Peyer's patch (tissue), 4 donors: Measurements from ENCODE around the gene RBMS1. TPM values are rescaled to one million over a fixed set of nuclear protein-coding genes. Genes with fewer than 3 reads are reported as not detected.

Experiments
- DNase-seq, 3 donors: peaks; one replicate each; pipeline ENCODE4 v3.0.0-alpha.2; 2017 to 2019
- H3K27ac ChIP-seq, 4 donors: fragments of 200-600 bp; sonication (generic); one replicate each; pipeline ENCODE4 v1.5.1; 2016 to 2019
- H3K27me3 ChIP-seq, 2 donors: fragments of 200-600 bp; sonication (generic); one replicate each; pipeline ENCODE4 v1.5.1; 2019
- H3K36me3 ChIP-seq, 3 donors: fragments of 200-600 bp; sonication (generic); one replicate each; pipeline ENCODE4 v1.5.1; 2016 to 2019
- H3K4me1 ChIP-seq, 4 donors: fragments of 200-600 bp; sonication (generic); one replicate each; pipeline ENCODE4 v1.5.1; 2016 to 2019
- H3K4me3 ChIP-seq, 4 donors: fragments of 200-600 bp; sonication (generic); 1 replicate in 3 of 4; 2 replicates in 1 of 4; pipeline ENCODE4 v1.5.1; 2016 to 2019; ENCODE audit warnings: mild to moderate bottlenecking in 1 of 4
- H3K9me3 ChIP-seq, 4 donors: fragments of 200-600 bp; sonication (generic); one replicate each; pipeline ENCODE4 v1.5.1; 2016 to 2019; ENCODE audit warnings: mild to moderate bottlenecking in 1 of 4
- CTCF ChIP-seq, 6 experiments: fragments of 450-650 bp in 4 of 6; fragments of 200-600 bp in 2 of 6; sonication (generic) in 1 of 6; IDR thresholded peaks; one replicate each; pipeline ENCODE4 v1.5.1; 2017 to 2019; ENCODE audit warnings: antibody characterized with exemption in 6 of 6, mild to moderate bottlenecking in 3 of 6, moderate library complexity in 1 of 6
- POLR2A ChIP-seq, 2 donors: fragments of 450-650 bp; IDR thresholded peaks; one replicate each; pipeline ENCODE4 v1.5.1; 2017; ENCODE audit warnings: antibody characterized with exemption in 2 of 2, mild to moderate bottlenecking in 2 of 2, moderate library complexity in 2 of 2
- total RNA-seq, 4 donors: library from RNA; depleted of rRNA; stranded (reverse); fragments of >200 nt; gene quantifications; one replicate each; pipeline ENCODE4 v1.1.0, GENCODE V29; 2016

The RBMS1 gene
- total RNA-seq, 4 donors from 2014 or later, result 10.5 to 41.3 (median 18.5) TPM

GRCh38 chr2:160463245-160463644 is 30.4 kb downstream of the RBMS1 start:
- DNase-seq, result no peak
- Histone ChIP-seq H3K9me3 (no peaks in the 10 kb centered on the region), H3K36me3 (no peaks in the 10 kb centered on the region), H3K27ac (no peak overlapping the region), H3K4me3 (no peak overlapping the region), H3K27me3 (no peaks in the 10 kb centered on the region), H3K4me1 (no peaks in the 10 kb centered on the region)
- TF ChIP-seq POLR2A (IDR thresholded peaks at IDR 0.05) (no peak), CTCF (IDR thresholded peaks at IDR 0.05) (no peak)

DNA sequence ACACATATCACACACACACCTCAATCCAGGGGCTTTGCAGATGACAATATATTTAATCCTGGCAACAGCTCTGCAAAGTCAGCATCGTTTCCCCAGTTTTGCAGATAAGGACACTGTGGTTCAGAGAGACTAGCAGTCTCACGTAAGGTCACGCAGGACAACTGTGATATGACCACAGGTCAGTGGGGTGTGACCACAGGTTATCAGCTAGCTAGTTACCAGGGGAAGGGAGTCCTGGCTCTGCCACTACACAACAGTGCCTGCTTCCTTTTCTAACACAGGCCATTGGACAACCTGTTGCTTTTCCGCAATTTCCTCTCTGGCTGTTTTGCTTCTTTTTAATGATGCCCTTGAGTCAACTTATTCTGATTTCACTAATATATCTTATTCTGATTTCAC is 33.3 kb downstream of the RBMS1 start:
- Histone ChIP-seq H3K36me3 (no peaks in the 10 kb centered on the region), H3K4me3 (no peak overlapping the region), H3K9me3 (no peaks in the 10 kb centered on the region), H3K4me1 (peaks cover 0 to 4% (median 0%) of the 10 kb centered on the region in 4 donors), H3K27me3 (no peaks in the 10 kb centered on the region), H3K27ac (no peak overlapping the region)
- no peak for TF ChIP-seq CTCF (IDR thresholded peaks at IDR 0.05)
- TF ChIP-seq POLR2A (IDR thresholded peaks at IDR 0.05), result no peak
- no peak for DNase-seq

DNA sequence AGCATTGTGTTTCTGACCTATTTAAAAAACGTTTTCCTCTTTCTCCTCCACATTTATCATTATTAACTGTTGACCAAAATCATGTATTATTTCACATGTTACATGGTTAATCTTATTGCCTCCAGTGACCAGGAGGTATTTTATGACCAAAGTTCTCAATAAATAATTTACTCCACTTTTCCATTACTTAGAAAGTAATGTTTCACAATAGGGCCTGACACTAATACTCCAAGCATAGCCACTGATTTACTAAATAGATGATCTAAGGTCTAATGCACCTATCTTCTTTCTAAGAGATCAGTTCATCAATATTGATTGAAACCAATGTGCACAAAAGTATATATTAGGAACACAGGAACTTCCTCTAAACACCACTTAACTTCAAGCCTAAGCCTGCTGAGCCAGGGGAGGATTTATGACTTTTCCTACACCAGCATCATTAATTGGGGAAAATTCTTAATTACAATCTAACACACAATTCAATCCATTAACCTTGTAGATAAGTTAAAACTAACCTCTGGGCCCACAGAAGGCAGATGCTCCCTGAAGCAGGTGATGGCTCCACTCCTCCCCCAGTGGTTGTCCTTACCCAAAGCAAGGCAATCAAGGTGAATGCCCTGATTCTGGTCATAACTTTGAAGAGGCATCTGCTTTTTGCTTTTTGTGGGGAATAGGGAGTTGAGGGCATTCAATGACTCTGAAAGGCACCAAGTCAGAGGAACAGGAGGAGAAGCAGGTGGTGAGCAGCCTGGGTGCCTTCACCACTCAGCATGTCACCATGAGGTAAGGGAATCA is 33.9 kb downstream of the RBMS1 start:
- Histone ChIP-seq H3K36me3 (no peaks in the 10 kb centered on the region), H3K4me3 (no peak overlapping the region), H3K27ac (no peak overlapping the region), H3K4me1 (peaks cover 0 to 4% (median 0%) of the 10 kb centered on the region in 4 donors), H3K9me3 (no peaks in the 10 kb centered on the region), H3K27me3 (no peaks in the 10 kb centered on the region)
- DNase-seq, result no peak
- TF ChIP-seq CTCF (IDR thresholded peaks at IDR 0.05), result no peak
- no peak for TF ChIP-seq POLR2A (IDR thresholded peaks at IDR 0.05)

DNA sequence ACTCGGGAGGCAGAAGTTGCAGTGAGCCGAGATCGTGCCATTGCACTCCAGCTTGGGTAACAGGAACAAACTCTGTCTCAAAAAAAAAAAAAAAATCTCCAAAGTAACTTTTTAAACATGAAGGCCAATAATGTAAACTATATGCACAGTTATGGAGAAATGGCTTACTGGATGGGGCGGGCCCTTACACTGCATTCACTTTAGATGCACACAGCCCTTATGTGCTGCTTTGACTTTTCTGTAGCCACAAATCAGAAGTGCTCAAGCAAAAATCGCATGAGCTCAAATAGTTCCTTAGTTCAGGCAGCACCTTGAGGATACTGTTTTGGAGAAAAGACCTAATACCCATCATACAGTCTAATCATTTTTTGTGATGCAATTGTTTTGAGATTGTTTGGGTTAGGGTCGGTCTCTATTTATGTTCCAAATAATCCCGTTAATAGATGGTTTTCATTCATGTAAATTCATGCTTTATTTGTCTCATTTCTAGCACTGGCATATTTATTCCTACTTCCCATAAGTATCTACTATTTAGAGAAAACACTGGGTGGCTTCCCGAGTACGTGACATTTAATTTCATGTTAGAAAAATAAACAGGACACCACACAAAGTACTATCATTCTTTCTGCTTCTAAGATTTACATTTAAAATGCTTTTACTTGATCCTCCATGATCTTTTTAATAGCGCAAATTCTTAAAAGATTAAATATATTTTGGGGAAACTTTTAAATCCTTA is 34.7 kb downstream of the RBMS1 start:
- Histone ChIP-seq H3K9me3 (no peaks in the 10 kb centered on the region), H3K27ac (peak overlapping the region in 1 of 4 donors; percentile 53), H3K27me3 (no peaks in the 10 kb centered on the region), H3K4me1 (peaks cover 0 to 4% (median 0%) of the 10 kb centered on the region in 4 donors), H3K4me3 (no peak overlapping the region), H3K36me3 (no peaks in the 10 kb centered on the region)
- DNase-seq, result no peak
- TF ChIP-seq POLR2A (IDR thresholded peaks at IDR 0.05) (no peak), CTCF (IDR thresholded peaks at IDR 0.05) (no peak)

GRCh38 chr2:160457588-160457987 is 36.0 kb downstream of the RBMS1 start:
- H3K27ac ChIP-seq, result no peak overlapping the region
- DNase-seq, result no peak
- peaks cover 0 to 4% (median 0%) of the 10 kb centered on the region in 4 donors for H3K4me1 ChIP-seq

More at GRCh38 chr2:160457588-160457987, 36.0 kb downstream of the RBMS1 start:
- H3K4me3 ChIP-seq, result no peak overlapping the region
- H3K36me3 ChIP-seq, result no peaks in the 10 kb centered on the region
- no peaks in the 10 kb centered on the region for H3K27me3 ChIP-seq
- no peaks in the 10 kb centered on the region for H3K9me3 ChIP-seq
- no peak for TF ChIP-seq POLR2A (IDR thresholded peaks at IDR 0.05)
- TF ChIP-seq CTCF (IDR thresholded peaks at IDR 0.05), result no peak
